ENCODE data around the gene DCAF11. TPM values are rescaled to one million over a fixed set of nuclear protein-coding genes. Genes with fewer than 3 reads are reported as not detected.
A peak's percentile ranks its signal among the peaks of the same experiment; 100 is the strongest.

Gene DCAF11
- total RNA-seq, 1 donor from 2014 or later = 66.5 TPM

DNA sequence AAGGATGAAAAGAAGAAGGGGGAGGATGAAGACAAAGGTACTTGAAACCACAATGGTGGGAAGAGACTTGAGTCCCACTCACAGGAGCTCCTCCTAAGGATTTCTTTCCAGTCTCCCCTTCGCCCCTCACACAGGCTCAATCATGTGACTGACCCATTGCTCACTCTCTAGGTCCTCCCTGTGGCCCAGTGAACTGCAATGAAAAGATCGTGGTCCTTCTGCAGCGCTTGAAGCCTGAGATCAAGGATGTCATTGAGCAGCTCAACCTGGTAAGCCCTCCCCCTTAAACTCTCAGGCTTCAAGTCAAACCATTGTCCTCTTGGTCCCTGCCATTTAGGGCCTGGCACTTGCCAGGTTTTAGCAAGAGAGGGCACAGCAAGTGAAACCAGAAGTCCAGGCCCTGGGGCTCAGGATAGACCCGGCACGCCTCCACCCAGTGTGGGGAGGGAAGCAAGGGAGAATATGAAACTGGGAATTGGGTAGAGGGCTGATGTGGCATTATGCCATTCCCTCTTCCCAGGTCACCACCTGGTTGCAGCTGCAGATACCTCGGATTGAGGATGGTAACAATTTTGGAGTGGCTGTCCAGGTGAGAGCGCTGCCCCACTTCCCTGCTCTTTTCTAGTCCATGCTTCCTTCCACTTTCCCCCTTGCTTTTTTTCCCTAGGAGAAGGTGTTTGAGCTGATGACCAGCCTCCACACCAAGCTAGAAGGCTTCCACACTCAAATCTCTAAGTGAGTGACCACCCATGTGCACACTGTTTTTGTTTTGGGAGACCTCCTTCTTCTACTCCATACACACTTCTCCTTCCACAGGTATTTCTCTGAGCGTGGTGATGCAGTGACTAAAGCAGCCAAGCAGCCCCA, 23.2 kb downstream of the DCAF11 start:
- no peaks in the 10 kb centered on the region for H3K36me3 ChIP-seq
- H3K4me1 ChIP-seq = peaks cover 13% of the 10 kb centered on the region
- H3K27ac Mint-ChIP-seq = no peak overlapping the region
- peaks cover 27% of the 10 kb centered on the region for H3K36me3 Mint-ChIP-seq
- no peak overlapping the region for H3K9ac ChIP-seq
- H3K4me3 ChIP-seq = no peak overlapping the region
- peaks cover 23% of the 10 kb centered on the region for H4K20me1 ChIP-seq (ENCODE audit: low read depth)
- no peak overlapping the region for H3K27ac ChIP-seq
- no peak for DNase-seq (ENCODE audit: low spot score)
- peaks cover 9% of the 10 kb centered on the region for H3K27me3 ChIP-seq
- H3K4me2 ChIP-seq = no peak overlapping the region
- no peaks in the 10 kb centered on the region for H3K9me3 Mint-ChIP-seq
- H2AFZ ChIP-seq (replicated peaks) = no peak overlapping the region
- TF ChIP-seq, protein P1, sequence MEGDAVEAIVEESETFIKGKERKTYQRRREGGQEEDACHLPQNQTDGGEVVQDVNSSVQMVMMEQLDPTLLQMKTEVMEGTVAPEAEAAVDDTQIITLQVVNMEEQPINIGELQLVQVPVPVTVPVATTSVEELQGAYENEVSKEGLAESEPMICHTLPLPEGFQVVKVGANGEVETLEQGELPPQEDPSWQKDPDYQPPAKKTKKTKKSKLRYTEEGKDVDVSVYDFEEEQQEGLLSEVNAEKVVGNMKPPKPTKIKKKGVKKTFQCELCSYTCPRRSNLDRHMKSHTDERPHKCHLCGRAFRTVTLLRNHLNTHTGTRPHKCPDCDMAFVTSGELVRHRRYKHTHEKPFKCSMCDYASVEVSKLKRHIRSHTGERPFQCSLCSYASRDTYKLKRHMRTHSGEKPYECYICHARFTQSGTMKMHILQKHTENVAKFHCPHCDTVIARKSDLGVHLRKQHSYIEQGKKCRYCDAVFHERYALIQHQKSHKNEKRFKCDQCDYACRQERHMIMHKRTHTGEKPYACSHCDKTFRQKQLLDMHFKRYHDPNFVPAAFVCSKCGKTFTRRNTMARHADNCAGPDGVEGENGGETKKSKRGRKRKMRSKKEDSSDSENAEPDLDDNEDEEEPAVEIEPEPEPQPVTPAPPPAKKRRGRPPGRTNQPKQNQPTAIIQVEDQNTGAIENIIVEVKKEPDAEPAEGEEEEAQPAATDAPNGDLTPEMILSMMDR (IDR thresholded peaks at IDR 0.05) = no peak
- TF ChIP-seq EZH2 (IDR thresholded peaks at IDR 0.05) = no peak
- H3K9me3 ChIP-seq (ENCODE audit: low read depth) = no peaks in the 10 kb centered on the region
- peak overlapping the region; percentile 99 for H3K4me3 Mint-ChIP-seq
- H3K4me1 Mint-ChIP-seq = peaks cover 34% of the 10 kb centered on the region
- H3K79me2 ChIP-seq (ENCODE audit: low read depth) = peaks cover 20% of the 10 kb centered on the region
- H3F3A ChIP-seq (ENCODE audit: low read depth) = peaks cover 69% of the 10 kb centered on the region
- peaks cover 8% of the 10 kb centered on the region for H3K27me3 Mint-ChIP-seq (ENCODE audit: insufficient read depth, low read depth)

DNA sequence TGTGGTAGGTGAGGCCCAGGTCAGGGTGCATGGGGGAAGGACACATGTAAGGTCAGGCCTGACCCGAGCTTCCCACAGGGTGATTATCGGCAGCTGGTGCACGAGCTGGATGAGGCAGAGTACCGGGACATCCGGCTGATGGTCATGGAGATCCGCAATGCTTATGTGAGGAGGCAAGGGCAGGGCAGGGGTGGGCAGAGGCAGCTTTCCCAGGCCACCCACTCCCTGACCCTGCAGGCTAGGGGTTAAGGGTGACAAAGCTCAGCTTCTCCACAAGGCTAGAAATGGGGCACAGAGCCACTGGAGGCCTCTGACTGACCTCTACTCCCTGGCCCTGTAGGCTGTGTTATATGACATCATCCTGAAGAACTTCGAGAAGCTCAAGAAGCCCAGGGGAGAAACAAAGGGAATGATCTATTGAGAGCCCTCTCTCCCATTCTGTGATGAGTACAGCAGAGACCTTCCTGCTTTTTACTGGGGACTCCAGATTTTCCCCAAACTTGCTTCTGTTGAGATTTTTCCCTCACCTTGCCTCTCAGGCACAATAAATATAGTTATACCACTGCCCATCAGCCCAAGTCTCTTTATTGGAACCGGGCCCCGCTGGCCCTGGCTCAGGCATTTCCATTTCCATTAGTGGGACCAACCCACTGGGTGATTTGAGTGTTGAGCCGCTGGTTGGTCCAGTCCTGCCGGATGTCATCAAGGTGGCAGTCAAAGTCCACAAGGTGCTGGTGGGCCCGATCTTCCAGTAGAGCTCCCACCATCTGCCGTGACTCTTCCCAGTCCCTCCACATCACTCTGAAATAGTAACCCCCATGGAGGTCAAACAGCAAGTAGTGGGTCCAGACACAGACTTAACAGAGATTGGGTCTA, 24.1 kb downstream of the DCAF11 start:
- no peak overlapping the region for H3K9ac ChIP-seq
- Mint-ChIP-seq H3K9me3 (no peaks in the 10 kb centered on the region), H3K4me3 (peak overlapping the region; percentile 99), H3K27ac (no peak overlapping the region), H3K27me3 (ENCODE audit: insufficient read depth, low read depth) (peaks cover 8% of the 10 kb centered on the region), H3K4me1 (peaks cover 35% of the 10 kb centered on the region), H3K36me3 (peaks cover 27% of the 10 kb centered on the region)
- H3K27ac ChIP-seq = no peak overlapping the region
- H3K79me2 ChIP-seq (ENCODE audit: low read depth) = peaks cover 20% of the 10 kb centered on the region
- peaks cover 71% of the 10 kb centered on the region for H3F3A ChIP-seq (ENCODE audit: low read depth)
- H3K4me2 ChIP-seq = no peak overlapping the region
- no peaks in the 10 kb centered on the region for H3K36me3 ChIP-seq
- peaks cover 23% of the 10 kb centered on the region for H4K20me1 ChIP-seq (ENCODE audit: low read depth)
- peaks cover 13% of the 10 kb centered on the region for H3K4me1 ChIP-seq
- no peak overlapping the region for H2AFZ ChIP-seq (replicated peaks)
- no peak for DNase-seq (ENCODE audit: low spot score)
- H3K9me3 ChIP-seq (ENCODE audit: low read depth) = no peaks in the 10 kb centered on the region
- peaks cover 9% of the 10 kb centered on the region for H3K27me3 ChIP-seq
- TF ChIP-seq, protein P1 (IDR thresholded peaks at IDR 0.05) = no peak
- no peak for TF ChIP-seq EZH2 (IDR thresholded peaks at IDR 0.05)
- no peak for TF ChIP-seq EZH2phosphoT487 (IDR thresholded peaks at IDR 0.05)
- no peak overlapping the region for H3K4me3 ChIP-seq

DNA sequence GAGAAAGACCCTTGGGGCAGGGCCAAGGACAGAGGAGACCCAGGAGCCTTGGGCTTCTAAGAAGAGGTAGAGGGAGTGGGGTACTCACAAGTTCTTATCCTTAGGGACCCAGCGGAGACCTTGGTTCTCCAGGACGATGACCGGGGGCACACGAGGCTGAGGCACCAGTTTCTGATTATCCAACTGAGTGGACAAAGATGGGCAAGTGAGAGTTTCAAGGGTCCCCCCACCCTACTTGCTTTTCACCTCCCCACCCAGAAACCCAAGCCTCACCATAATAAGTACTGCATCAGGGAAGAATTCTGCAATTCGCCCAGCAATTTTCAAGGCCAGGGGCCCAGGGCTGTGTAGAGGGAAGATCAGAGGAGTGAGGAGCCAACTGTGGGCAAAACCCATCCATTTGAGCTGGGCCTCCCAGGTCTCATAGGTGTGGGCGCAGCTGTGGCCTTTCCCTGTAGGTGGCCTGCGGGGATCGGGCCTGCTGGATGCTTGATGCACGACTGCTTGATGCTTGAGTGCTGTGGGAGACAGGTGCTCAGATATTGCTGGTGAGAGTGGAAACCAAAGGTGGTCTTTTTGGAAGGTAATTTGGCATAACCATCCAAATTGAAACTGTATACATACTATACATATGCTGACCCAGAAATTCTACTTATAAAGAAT, 24.8 kb downstream of the DCAF11 start:
- Histone ChIP-seq H3K36me3 (no peaks in the 10 kb centered on the region), H4K20me1 (ENCODE audit: low read depth) (peaks cover 23% of the 10 kb centered on the region), H3K4me3 (peak overlapping the region; percentile 96), H3K4me1 (peaks cover 13% of the 10 kb centered on the region), H3K27me3 (peaks cover 9% of the 10 kb centered on the region), H3F3A (ENCODE audit: low read depth) (peaks cover 69% of the 10 kb centered on the region), H3K27ac (no peak overlapping the region), H3K4me2 (peak overlapping the region; percentile 90), H2AFZ (replicated peaks) (no peak overlapping the region), H3K79me2 (ENCODE audit: low read depth) (peaks cover 20% of the 10 kb centered on the region), H3K9ac (no peak overlapping the region), H3K9me3 (ENCODE audit: low read depth) (no peaks in the 10 kb centered on the region)
- H3K27ac Mint-ChIP-seq = no peak overlapping the region
- DNase-seq (ENCODE audit: low spot score) = no peak
- no peaks in the 10 kb centered on the region for H3K9me3 Mint-ChIP-seq
- H3K27me3 Mint-ChIP-seq (ENCODE audit: insufficient read depth, low read depth) = peaks cover 8% of the 10 kb centered on the region
- peaks cover 35% of the 10 kb centered on the region for H3K4me1 Mint-ChIP-seq
- peak overlapping the region; percentile 99 for H3K4me3 Mint-ChIP-seq
- TF ChIP-seq, protein P1 (IDR thresholded peaks at IDR 0.05) = no peak
- peaks cover 29% of the 10 kb centered on the region for H3K36me3 Mint-ChIP-seq

Measured in neural progenitor cell (in vitro differentiated cells).